ENCODE measurements around the gene PPME1. TPM values are rescaled to one million over a fixed set of nuclear protein-coding genes. Genes with fewer than 3 reads are reported as not detected.

The PPME1 gene
- total RNA-seq, 1 donor from 2014 or later = 40.4 TPM

- Mint-ChIP-seq H3K9me3 (ENCODE audit: unreplicated experiment) (no peaks in the 10 kb centered on the region), H3K27ac (ENCODE audit: unreplicated experiment) (no peak overlapping the region), H3K27me3 (ENCODE audit: unreplicated experiment) (no peaks in the 10 kb centered on the region), H3K4me1 (ENCODE audit: unreplicated experiment) (peaks cover 20% of the 10 kb centered on the region), H3K36me3 (ENCODE audit: unreplicated experiment) (no peaks in the 10 kb centered on the region), H3K4me3 (ENCODE audit: unreplicated experiment) (no peak overlapping the region)
- DNase-seq (ENCODE audit: extremely low spot score, unreplicated experiment) = no peak
- TF ChIP-seq CTCF (IDR thresholded peaks at IDR 0.05) = no peak
Observed at GRCh38 chr11:74282421-74282820, 111.3 kb downstream of the PPME1 start.

DNA sequence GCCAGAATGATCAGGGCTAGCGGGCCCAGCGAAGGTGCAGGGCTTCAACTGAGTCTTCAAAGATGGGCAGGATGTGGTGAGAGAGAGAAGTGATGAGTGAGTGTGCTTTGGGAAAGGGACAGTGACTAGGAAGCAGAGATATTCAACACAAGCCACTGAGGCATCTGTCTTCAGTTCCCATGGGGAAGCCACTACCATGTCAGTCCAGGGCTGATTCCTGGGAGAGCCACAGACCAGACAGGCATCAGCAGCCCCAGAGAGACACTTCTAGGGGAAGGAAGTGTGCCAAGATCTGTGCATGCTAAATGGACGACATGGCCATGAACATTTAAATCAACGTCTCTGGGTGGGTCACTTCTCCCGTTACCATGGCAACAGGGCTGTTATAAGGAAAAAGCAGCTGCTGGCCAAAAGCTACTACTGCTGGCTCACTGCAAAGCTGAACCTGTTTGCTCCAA is 111.9 kb downstream of the PPME1 start:
- no peak overlapping the region for H3K27ac Mint-ChIP-seq (ENCODE audit: unreplicated experiment)
- no peak for DNase-seq (ENCODE audit: extremely low spot score, unreplicated experiment)
- H3K9me3 Mint-ChIP-seq (ENCODE audit: unreplicated experiment) = no peaks in the 10 kb centered on the region
- H3K4me3 Mint-ChIP-seq (ENCODE audit: unreplicated experiment) = no peak overlapping the region
- no peaks in the 10 kb centered on the region for H3K27me3 Mint-ChIP-seq (ENCODE audit: unreplicated experiment)
- H3K4me1 Mint-ChIP-seq (ENCODE audit: unreplicated experiment) = peaks cover 17% of the 10 kb centered on the region
- no peak for TF ChIP-seq CTCF (IDR thresholded peaks at IDR 0.05)
- no peaks in the 10 kb centered on the region for H3K36me3 Mint-ChIP-seq (ENCODE audit: unreplicated experiment)

DNA sequence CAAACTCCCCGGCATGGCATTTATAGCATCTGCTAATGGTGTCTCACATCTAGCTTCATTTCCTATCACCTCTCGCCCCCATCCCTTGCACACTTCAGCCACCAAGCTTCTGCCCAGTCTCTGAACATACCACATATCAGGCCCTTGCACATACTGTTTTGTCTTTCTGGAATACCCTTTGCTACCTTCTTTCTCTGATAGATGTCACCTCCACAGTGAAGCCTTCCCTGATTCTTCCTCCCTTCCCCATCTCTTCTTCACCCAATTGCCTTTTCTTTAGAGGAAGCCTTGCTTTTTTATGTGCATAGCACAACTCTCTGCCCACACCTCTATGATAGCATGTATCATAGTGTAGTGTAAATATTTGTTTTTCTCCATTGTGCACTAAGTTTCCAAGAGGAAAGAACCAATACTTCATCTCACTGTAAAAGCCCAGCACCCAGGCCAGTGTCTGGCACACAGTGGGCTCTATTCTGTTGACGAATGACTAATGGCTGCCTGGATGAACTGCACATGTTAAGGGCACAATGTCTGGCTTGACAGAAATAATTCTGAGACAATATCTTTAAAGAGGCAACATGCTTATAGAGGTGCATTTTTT is 112.6 kb downstream of the PPME1 start:
- H3K9me3 Mint-ChIP-seq (ENCODE audit: unreplicated experiment) = no peaks in the 10 kb centered on the region
- H3K4me1 Mint-ChIP-seq (ENCODE audit: unreplicated experiment) = peaks cover 16% of the 10 kb centered on the region
- H3K4me3 Mint-ChIP-seq (ENCODE audit: unreplicated experiment) = no peak overlapping the region

GRCh38 chr11:74284466-74284865 is 113.4 kb downstream of the PPME1 start:
- Mint-ChIP-seq H3K27ac (ENCODE audit: unreplicated experiment) (no peak overlapping the region), H3K36me3 (ENCODE audit: unreplicated experiment) (no peaks in the 10 kb centered on the region), H3K9me3 (ENCODE audit: unreplicated experiment) (no peaks in the 10 kb centered on the region), H3K27me3 (ENCODE audit: unreplicated experiment) (no peaks in the 10 kb centered on the region), H3K4me1 (ENCODE audit: unreplicated experiment) (peaks cover 10% of the 10 kb centered on the region), H3K4me3 (ENCODE audit: unreplicated experiment) (no peak overlapping the region)
- no peak for DNase-seq (ENCODE audit: extremely low spot score, unreplicated experiment)
- no peak for TF ChIP-seq CTCF (IDR thresholded peaks at IDR 0.05)

More for the DNA sequence above, 112.6 kb downstream of the PPME1 start:
- Mint-ChIP-seq H3K27ac (ENCODE audit: unreplicated experiment) (no peak overlapping the region), H3K36me3 (ENCODE audit: unreplicated experiment) (no peaks in the 10 kb centered on the region), H3K27me3 (ENCODE audit: unreplicated experiment) (no peaks in the 10 kb centered on the region)
- no peak for TF ChIP-seq CTCF (IDR thresholded peaks at IDR 0.05)
- DNase-seq (ENCODE audit: extremely low spot score, unreplicated experiment) = no peak

GRCh38 chr11:74288161-74288560 is 117.1 kb downstream of the PPME1 start:
- no peak overlapping the region for H3K27ac Mint-ChIP-seq (ENCODE audit: unreplicated experiment)
- H3K4me1 Mint-ChIP-seq (ENCODE audit: unreplicated experiment) = peaks cover 10% of the 10 kb centered on the region
- no peaks in the 10 kb centered on the region for H3K27me3 Mint-ChIP-seq (ENCODE audit: unreplicated experiment)
- H3K9me3 Mint-ChIP-seq (ENCODE audit: unreplicated experiment) = no peaks in the 10 kb centered on the region
- DNase-seq (ENCODE audit: extremely low spot score, unreplicated experiment) = no peak
- H3K4me3 Mint-ChIP-seq (ENCODE audit: unreplicated experiment) = no peak overlapping the region
- no peak for TF ChIP-seq CTCF (IDR thresholded peaks at IDR 0.05)
- H3K36me3 Mint-ChIP-seq (ENCODE audit: unreplicated experiment) = peaks cover 1% of the 10 kb centered on the region
